ENCODE data around the gene CFD. TPM values are rescaled to one million over a fixed set of nuclear protein-coding genes. Genes with fewer than 3 reads are reported as not detected.
"Not testable (repeated sequence)": the region's sequence is repeated elsewhere in the genome, so short reads cannot be mapped to it uniquely, and the experiment has no call there.

CFD gene
- total RNA-seq, 3 donors from 2014 or later, result 0.49 to 1.9 (median 1.1) TPM

GRCh38 chr19:869245-870177, 10.0 kb downstream of the CFD start:
- ATAC-seq (no peak), DNase-seq (no peak)
- peaks cover 12% of the 10 kb centered on the region for H3K4me1 Mint-ChIP-seq (ENCODE audit: low read depth)
- no peaks in the 10 kb centered on the region for H3K9me3 Mint-ChIP-seq
- peaks cover 13% of the 10 kb centered on the region for H3K36me3 Mint-ChIP-seq (ENCODE audit: insufficient read depth)
- no peaks in the 10 kb centered on the region for H3K27me3 Mint-ChIP-seq (ENCODE audit: low read depth)
- H3K4me3 Mint-ChIP-seq, result no peak overlapping the region

DNA sequence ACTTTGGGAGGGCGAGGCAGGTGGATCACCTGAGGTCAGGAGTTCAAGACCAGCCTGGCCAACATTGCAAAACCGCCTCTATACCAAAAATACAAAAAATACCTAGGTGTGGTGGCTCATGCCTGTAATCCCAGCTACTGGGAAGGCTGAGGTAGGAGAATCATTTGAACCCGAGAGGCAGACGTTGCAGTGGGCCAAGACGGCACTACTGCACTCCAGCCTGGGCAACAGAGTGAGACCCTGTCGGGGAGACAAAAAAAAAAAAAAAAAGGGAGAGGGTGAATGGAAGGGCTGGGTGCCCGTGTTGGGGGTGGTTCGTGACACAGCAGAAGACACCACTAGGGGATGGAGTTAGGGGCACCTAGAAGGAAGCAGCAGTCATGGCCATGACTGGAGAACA, 10.8 kb downstream of the CFD start:
- Mint-ChIP-seq H3K9me3 (no peaks in the 10 kb centered on the region), H3K36me3 (ENCODE audit: insufficient read depth) (peaks cover 13% of the 10 kb centered on the region), H3K4me1 (ENCODE audit: low read depth) (peaks cover 12% of the 10 kb centered on the region), H3K27me3 (ENCODE audit: low read depth) (no peaks in the 10 kb centered on the region), H3K4me3 (no peak overlapping the region)
- ATAC-seq (no peak), DNase-seq (no peak)

GRCh38 chr19:870963-871401, 11.5 kb downstream of the CFD start:
- ATAC-seq (no peak), DNase-seq (no peak)
- Mint-ChIP-seq H3K36me3 (ENCODE audit: insufficient read depth) (peaks cover 13% of the 10 kb centered on the region), H3K27me3 (ENCODE audit: low read depth) (no peaks in the 10 kb centered on the region), H3K9me3 (no peaks in the 10 kb centered on the region), H3K4me3 (no peak overlapping the region), H3K4me1 (ENCODE audit: low read depth) (peaks cover 12% of the 10 kb centered on the region)

GRCh38 chr19:871446-872265, 12.2 kb downstream of the CFD start:
- DNase-seq, result no peak
- Mint-ChIP-seq H3K27me3 (ENCODE audit: low read depth) (no peaks in the 10 kb centered on the region), H3K4me1 (ENCODE audit: low read depth) (peaks cover 12% of the 10 kb centered on the region), H3K4me3 (no peak overlapping the region), H3K9me3 (no peaks in the 10 kb centered on the region), H3K36me3 (ENCODE audit: insufficient read depth) (peaks cover 13% of the 10 kb centered on the region)
- peak in 1 of 2 donors; percentile 20 for ATAC-seq

- H3K36me3 Mint-ChIP-seq (ENCODE audit: insufficient read depth), result peaks cover 13% of the 10 kb centered on the region
- DNase-seq (peak; percentile 60), ATAC-seq (peak; percentile 77 to 78)
- H3K9me3 Mint-ChIP-seq, result no peaks in the 10 kb centered on the region
- no peaks in the 10 kb centered on the region for H3K27me3 Mint-ChIP-seq (ENCODE audit: low read depth)
- H3K4me1 Mint-ChIP-seq (ENCODE audit: low read depth), result peaks cover 12% of the 10 kb centered on the region
- peak overlapping the region; percentile 64 for H3K4me3 Mint-ChIP-seq
Observed at GRCh38 chr19:872266-872951, 12.9 kb downstream of the CFD start.

DNA sequence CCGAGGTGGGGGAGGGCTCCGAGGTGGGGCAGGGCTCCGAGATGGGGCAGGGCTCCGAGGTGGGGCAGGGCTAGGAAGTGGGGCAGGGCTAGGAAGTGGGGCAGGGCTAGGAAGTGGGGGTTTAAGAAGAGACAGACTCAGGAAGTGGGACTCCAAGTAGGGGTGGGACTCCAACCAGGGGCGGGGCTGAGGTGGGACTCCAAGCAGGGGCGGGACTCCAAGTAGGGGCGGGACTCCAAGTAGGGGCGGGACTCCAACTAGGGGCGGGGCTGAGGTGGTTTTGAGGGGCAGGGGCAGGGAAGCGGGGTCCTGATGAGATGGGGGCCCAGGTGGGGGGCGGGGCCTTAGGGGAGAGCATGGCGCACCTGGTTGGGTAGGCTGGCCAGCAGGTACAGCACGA, 13.6 kb downstream of the CFD start:
- no peak overlapping the region for H3K4me3 Mint-ChIP-seq
- peak; percentile 64 to 81 for ATAC-seq
- H3K36me3 Mint-ChIP-seq (ENCODE audit: insufficient read depth), result peaks cover 13% of the 10 kb centered on the region
- peak; percentile 52 for DNase-seq
- H3K27me3 Mint-ChIP-seq (ENCODE audit: low read depth), result no peaks in the 10 kb centered on the region
- no peaks in the 10 kb centered on the region for H3K9me3 Mint-ChIP-seq
- H3K4me1 Mint-ChIP-seq (ENCODE audit: low read depth), result peaks cover 12% of the 10 kb centered on the region

- no peak for ATAC-seq
- H3K9me3 Mint-ChIP-seq, result no peaks in the 10 kb centered on the region
- peaks cover 11% of the 10 kb centered on the region for H3K36me3 Mint-ChIP-seq (ENCODE audit: insufficient read depth)
- no peak for DNase-seq
- no peaks in the 10 kb centered on the region for H3K27me3 Mint-ChIP-seq (ENCODE audit: low read depth)
- H3K4me3 Mint-ChIP-seq, result no peak overlapping the region
- H3K4me1 Mint-ChIP-seq (ENCODE audit: low read depth), result peaks cover 12% of the 10 kb centered on the region
Observed at GRCh38 chr19:873561-874041, 14.1 kb downstream of the CFD start.

- ATAC-seq, result no peak
- Mint-ChIP-seq H3K4me1 (ENCODE audit: low read depth) (peaks cover 10% of the 10 kb centered on the region), H3K4me3 (no peak overlapping the region), H3K36me3 (ENCODE audit: insufficient read depth) (peaks cover 3% of the 10 kb centered on the region), H3K9me3 (no peaks in the 10 kb centered on the region), H3K27me3 (ENCODE audit: low read depth) (no peaks in the 10 kb centered on the region)
- DNase-seq, result no peak
Observed at GRCh38 chr19:875265-875879, 15.9 kb downstream of the CFD start.

DNA sequence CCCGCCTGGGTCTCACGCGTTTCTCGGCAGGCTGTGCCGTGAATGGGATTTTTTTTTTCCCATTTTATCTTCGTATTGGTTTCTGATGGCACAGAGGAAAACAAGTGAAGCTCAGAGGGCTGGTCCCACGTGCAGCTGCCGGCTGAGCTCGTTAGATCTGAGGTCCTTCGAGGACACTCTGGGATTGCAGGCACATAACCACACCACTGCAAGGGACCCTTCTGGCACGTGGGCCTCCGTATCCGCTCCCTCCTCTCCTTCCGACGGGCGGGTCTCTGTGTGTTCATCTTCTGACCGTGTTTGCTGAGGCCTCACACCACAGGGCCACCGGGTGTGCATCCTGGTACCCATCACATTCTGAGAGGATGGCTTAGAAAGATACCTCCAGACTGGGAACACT, 16.6 kb downstream of the CFD start:
- DNase-seq (no peak), ATAC-seq (no peak)
- peaks cover 2% of the 10 kb centered on the region for H3K36me3 Mint-ChIP-seq (ENCODE audit: insufficient read depth)
- no peaks in the 10 kb centered on the region for H3K27me3 Mint-ChIP-seq (ENCODE audit: low read depth)
- no peak overlapping the region for H3K4me3 Mint-ChIP-seq
- H3K4me1 Mint-ChIP-seq (ENCODE audit: low read depth), result peaks cover 10% of the 10 kb centered on the region
- no peaks in the 10 kb centered on the region for H3K9me3 Mint-ChIP-seq

DNA sequence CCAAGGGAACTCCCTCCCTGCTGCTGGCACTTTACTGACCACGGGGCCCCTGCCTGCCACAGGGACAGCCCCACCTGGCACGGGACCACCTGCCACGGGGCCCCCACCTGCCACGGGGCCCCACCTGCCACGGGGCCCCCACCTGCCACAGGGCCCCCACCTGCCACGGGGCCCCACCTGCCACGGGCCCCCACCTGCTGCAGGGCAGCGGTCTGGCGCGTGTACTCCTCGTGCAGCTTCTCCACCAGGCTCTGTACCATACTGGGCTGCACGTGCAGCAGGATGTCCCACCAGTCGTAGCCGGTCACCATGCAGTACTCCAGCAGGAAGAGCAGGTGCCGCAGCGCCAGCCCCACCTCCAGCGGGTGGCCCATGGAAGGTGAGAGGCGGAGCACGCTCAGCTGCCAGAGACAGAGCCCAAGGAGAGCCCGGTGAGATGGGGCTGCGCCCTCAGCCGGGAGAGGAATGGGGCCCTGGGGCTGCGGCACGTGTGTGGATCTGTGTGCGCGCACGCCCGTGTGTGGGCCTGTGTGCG, 17.4 kb downstream of the CFD start:
- H3K4me1 Mint-ChIP-seq (ENCODE audit: low read depth), result peaks cover 8% of the 10 kb centered on the region
- no peak for ATAC-seq
- H3K36me3 Mint-ChIP-seq (ENCODE audit: insufficient read depth), result no peaks in the 10 kb centered on the region
- no peaks in the 10 kb centered on the region for H3K9me3 Mint-ChIP-seq
- no peak overlapping the region for H3K4me3 Mint-ChIP-seq
- H3K27me3 Mint-ChIP-seq (ENCODE audit: low read depth), result no peaks in the 10 kb centered on the region
- DNase-seq, result no peak

- H3K9me3 Mint-ChIP-seq, ATAC-seq: not testable (repeated sequence)
Observed at GRCh38 chr19:877992-878660, 18.7 kb downstream of the CFD start.

DNA sequence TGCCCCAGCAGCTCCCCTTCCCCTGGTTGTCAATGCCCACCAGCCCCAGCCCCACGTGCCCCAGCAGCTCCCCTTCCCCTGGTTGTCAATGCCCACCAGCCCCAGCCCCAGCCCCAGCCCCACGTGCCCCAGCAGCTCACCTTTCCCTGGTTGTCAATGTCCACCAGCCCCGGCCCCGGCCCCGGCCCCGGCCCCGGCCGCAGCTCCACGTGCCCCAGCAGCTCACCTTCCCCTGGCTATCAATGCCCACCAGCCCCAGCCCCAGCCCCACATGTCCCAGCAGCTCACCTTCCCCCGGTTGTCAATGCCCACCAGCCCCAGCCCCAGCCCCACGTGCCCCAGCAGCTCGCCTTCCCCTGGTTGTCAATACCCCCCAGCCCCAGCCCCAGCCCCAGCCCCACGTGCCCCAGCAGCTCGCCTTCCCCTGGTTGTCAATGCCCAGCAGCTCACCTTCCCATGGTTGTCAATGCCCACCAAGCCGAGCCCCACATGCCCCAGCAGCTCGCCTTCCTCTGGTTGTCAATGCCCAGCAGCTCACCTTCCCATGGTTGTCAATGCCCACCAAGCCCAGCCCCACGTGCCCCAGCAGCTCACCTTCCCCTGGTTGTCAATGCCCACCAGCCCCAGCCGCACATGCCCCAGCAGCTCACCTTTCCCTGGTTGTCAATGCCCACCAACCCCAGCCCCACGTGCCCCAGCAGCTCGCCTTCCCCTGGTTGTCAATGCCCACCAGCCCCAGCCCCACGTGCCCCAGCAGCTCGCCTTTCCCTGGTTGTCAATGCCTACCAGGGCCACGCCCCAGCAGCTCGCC, 19.5 kb downstream of the CFD start:
- not testable (repeated sequence) for H3K4me3 Mint-ChIP-seq; H3K9me3 Mint-ChIP-seq; ATAC-seq; H3K4me1 Mint-ChIP-seq (ENCODE audit: low read depth); H3K27me3 Mint-ChIP-seq (ENCODE audit: low read depth); DNase-seq; H3K36me3 Mint-ChIP-seq (ENCODE audit: insufficient read depth)

More at GRCh38 chr19:877992-878660, 18.7 kb downstream of the CFD start:
- H3K27me3 Mint-ChIP-seq (ENCODE audit: low read depth); H3K4me3 Mint-ChIP-seq; H3K4me1 Mint-ChIP-seq (ENCODE audit: low read depth); DNase-seq; H3K36me3 Mint-ChIP-seq (ENCODE audit: insufficient read depth): not testable (repeated sequence)
